OCI-M2 (cell line): Measurements from ENCODE around the gene S100A11.

ENCODE experiments used
- DNase-seq: peaks from one replicate; lab custom pipeline; 2025; ENCODE audit not compliant: unreplicated experiment; lab: John Stamatoyannopoulos, UW

Gene S100A11

GRCh38 chr1:152039886-152040285 lies 3.1 kb upstream of the S100A11 start:
- DNase-seq: no peak

DNA sequence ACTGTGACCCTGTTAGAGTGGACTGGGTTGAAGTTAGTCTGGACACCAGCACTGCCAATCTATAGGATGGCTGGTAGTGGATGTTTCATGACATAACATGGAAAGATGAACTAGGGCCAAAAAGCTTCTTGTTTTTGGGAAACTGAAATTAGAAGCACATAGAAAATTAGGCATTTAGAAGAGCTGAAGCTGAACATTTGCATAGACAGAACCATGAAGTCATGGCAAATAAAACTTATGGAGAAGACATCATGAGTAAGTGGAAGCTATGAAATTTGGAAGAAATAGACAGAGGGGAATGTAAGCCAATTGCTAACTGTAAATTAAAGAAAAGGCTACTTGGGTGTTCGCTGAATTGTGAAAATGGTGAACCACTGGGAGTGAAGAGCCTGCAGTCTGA lies 2.7 kb upstream of the S100A11 start:
- no peak for DNase-seq

DNA sequence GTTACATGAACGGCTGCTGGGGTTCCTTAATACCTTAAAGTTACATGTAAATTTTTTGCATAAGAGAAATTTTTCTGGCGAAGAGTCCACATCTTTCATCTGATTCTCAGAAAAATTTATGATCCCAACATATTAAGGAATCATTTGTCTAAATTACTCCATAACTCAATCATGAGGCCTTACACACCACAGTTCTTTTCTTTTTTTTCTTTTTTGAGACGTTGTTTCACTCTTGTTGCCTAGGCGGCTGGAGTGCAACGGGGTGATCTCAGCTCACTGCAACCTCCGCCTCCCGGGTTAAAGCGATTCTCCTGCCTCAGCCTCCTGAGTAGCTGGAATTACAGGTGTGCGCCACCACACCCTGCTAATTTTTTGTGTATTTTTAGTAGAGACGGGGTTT lies 2.1 kb upstream of the S100A11 start:
- DNase-seq: no peak

- DNase-seq: no peak
Observed at GRCh38 chr1:152035539-152036266, 1.1 kb downstream of the S100A11 start.

GRCh38 chr1:152034654-152035538 lies 1.9 kb downstream of the S100A11 start:
- DNase-seq: no peak

DNA sequence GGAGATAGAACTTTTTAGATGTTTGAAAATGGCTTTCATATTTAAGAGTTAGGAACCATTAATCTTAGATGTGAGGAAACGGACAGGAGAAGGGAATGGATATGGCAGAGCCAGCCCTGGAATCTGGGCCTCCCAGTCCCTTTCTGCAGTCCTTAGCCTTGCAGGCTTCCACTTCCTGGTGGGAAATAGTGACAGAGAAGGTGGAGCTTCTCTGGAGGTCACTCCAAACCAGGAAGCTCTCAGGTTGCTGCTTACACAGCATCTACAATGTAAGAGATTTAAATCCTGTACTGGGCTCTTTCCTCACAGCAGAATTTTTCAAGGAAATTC lies 2.5 kb downstream of the S100A11 start:
- DNase-seq: no peak

DNA sequence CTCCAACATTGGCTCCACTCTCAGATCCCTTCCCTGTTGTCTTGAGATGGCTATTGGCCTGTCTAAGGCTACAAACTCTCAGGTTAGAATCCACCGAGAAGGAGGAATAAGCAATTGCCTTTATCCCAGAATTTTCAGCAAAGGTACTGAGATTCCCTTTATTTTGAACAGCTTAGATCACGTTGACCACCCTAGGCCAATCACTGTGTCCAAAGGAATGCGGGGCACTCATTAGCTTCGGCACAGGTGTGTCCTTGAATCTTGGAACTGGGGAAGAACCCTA lies 6.9 kb downstream of the S100A11 start:
- DNase-seq: no peak

DNA sequence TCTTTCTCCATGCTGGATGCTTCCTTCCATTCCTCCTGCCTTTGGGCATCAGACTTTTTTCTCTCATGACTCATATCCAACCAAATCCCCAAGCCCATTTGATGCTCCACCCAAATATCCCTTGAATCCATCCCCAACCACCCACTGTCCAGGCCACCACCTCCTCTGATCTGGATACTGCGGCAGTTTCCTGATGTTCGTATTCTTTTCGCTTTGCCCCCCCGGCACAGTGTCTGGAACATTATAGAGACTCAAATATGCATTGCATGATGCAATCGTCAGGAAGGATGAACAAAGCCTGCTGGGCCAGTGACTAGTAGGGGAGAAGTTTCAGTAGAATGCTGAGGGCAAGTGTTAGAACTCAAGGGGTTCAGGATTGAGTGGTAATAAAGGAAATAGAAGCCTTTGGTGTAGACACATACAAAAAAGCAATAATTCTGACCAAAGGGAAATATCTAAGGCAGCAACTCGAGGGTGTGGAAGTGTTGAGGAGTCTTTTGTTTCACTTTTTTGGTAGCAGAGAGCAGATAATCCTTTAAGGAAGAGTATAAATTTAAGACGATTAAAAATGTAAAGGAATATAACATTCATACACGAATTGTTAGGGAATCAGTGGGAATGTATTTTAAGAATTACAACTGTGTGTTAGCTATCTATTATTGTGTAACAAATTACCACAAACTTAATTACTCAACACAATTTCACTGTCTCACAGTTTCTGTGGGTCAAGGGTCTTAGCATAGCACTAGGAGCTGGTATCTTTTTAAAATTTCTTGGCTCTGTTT lies 7.5 kb downstream of the S100A11 start:
- no peak for DNase-seq

DNA sequence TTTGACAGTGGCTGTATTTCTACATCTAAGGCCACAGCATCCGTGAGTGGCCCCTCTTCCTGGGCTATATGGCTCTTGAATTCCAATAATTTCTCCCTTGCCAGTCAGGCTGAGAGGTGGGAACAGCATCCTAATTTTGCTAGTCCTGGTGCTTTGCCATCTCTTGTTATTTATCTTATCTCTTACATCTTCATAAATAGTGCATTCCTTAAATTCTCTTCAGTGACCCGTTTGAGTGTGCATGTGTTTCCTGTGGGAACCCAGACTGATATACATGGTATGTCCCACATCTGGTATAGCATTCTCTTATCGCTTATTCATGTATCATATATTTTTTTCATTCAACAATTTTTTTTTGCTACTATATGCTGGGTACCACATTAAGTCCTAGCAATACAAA lies 9.9 kb downstream of the S100A11 start:
- DNase-seq: no peak

DNA sequence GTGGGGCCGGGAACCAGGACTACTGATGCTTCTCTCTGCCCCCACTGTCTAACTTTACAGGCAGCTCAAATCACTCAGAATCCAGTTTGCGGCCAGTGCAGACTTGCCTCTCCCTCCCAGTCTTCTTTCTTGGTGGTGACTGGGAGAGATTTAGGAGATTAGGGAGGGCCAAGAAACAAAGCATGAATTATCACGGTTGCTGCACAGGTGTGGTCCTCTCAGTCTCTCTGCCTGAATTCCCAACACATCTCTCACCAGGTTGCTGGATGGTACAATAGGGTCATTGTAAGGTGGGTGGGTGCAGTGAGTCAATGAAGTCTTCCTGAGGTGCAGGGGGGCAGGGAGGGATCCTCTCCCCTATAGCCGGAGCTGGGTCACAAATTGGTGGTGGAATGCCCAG lies 12.6 kb downstream of the S100A11 start:
- no peak for DNase-seq

GRCh38 chr1:152023221-152023620 lies 13.6 kb downstream of the S100A11 start:
- DNase-seq: no peak

GRCh38 chr1:152022474-152022873 lies 14.3 kb downstream of the S100A11 start:
- no peak for DNase-seq

- no peak for DNase-seq
Observed at GRCh38 chr1:152021569-152021968, 15.2 kb downstream of the S100A11 start.

GRCh38 chr1:152020849-152021248 lies 16.0 kb downstream of the S100A11 start:
- DNase-seq: no peak

- no peak for DNase-seq
Observed at GRCh38 chr1:152018537-152018936, 18.3 kb downstream of the S100A11 start.

- no peak for DNase-seq
Observed at GRCh38 chr1:152015766-152016165, 21.0 kb downstream of the S100A11 start.

- no peak for DNase-seq
Observed at GRCh38 chr1:152014943-152015342, 21.9 kb downstream of the S100A11 start.

- no peak for DNase-seq
Observed at GRCh38 chr1:152013664-152014237, 23.1 kb downstream of the S100A11 start.

DNA sequence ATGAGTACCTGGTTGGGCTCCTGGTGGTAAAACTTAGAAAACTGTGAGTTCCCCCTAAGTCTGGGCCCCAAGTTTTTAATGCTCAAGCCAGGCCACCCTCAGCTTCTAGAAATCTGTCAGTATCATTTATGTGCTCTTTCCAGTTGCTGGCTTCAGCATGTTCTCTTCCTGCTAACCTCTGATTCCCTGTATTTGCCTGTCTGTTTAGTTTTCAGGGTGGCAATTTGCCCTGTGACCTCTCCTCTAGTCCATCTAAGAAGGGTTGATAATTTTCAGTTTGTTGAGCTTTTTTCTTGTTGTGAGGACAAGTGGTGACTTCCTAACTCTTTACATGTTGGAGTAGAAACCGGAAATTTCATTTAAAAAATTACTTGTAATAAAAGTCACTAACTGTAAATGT lies 27.1 kb downstream of the S100A11 start:
- no peak for DNase-seq

DNA sequence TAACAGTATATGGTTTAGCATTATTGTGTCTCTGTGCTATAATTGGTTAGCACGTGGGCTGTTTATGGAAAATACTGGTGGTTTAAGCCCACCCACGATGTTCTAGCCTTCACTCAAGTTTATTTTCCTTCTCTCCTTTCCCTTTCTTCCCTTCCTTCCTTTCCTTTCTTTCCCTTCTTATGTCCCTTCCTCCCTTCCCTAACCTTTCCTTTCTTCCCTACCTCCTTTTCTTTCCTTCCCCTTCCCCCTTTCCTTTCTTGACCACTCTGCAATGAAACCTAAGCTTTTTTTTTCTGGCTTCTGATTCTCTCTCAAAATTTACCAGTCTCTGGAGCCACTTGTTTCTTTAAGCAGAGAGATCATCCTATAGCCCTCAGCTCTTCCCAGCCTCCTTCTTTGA lies 29.8 kb downstream of the S100A11 start:
- DNase-seq: no peak

DNA sequence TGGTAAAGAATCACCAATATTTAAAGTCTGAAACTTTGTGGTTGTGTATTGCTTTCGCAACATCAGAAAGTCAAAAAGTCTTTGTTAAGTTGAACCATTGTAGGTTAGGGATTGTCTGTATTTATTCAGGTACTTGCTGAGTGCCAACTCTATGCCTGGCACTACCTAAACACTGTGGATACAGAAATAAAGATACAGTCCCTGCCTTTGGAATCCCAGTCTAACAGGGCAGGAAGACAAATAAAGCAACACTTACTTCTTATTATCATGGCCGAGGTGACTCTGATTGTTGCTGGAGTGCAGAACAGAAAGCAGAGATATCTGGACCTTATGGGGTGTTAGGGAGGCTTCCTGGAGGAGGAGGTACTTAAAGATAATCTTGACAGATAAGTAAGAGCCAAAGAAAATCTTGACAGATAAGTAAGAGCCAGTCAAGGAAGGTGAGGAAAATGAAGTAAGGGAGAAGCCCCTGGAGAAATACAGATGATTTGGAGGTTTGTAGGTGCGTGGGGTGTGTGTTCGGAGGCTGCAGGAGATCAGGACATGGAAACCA lies 31.4 kb downstream of the S100A11 start:
- DNase-seq: no peak
